Inferior parietal cortex (tissue), 1 donor: ENCODE measurements around the gene FGF8.

Experiments
- DNase-seq: peaks from one replicate; pipeline ENCODE4 v3.0.0-alpha.2; 2016; ENCODE audit errors: extremely low spot score

Gene FGF8

DNA sequence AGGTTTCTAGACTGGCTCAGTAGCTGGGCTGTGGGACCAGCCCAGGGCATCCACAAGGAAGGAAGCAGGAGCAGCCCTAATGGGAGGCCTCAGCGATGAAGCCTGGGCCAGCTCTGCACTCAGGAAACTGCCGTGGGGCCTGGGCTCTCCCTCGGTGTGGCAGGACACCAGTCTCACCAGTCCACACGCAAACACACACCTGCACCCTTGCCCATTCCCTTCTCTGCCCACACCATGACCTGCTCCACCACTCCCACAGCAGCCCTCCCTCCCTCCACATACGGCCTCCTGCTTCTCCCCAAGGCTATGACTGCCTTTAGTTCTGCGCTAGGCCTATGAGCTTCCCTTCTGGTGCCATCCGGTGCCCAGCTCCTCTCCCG, 7.1 kb downstream of the FGF8 start:
- DNase-seq, result no peak

DNA sequence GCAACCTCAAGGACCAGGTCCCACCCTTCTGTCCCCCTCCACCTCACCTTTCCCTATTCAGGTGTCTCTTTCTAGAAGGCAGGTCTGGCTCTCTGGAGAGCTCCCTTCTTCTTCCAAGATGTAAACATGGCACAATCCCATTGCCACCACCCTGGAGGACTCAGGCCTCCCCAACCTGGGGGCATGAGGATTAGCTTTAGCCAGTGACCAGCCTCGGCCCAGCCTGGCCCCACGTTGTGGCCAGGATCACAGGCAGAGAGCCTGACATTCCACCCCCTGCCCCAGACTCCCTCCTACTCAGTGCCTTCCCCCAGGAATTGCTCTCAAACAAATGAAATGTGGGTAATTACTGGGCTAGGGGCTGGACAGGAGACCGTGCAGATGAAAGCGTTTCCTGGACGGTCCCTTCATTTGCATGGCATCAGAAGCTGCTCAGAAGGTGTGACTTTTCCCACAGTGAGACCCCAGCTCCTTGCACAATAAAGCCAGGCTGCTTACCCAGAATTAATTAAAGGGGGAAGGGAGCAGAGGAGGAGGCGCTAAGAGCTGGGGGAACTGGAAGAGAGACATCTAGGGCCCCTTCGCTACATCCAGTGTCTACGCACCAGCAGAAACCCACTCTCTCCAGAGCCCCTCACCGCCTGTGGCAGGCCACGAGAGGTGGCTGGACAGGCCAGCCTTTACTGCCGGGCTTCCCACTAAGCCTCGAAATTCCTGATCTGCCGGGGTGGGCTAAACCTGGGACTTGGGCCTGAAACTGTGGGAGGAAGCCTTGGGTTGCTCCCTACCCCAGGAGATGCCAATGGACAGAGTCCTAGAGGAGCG, 7.7 kb downstream of the FGF8 start:
- no peak for DNase-seq

GRCh38 chr10:101767600-101767945, 8.3 kb downstream of the FGF8 start:
- no peak for DNase-seq

- DNase-seq, result no peak
These were observed 8.9 kb downstream of the FGF8 start for GRCh38 chr10:101766753-101767599.

DNA sequence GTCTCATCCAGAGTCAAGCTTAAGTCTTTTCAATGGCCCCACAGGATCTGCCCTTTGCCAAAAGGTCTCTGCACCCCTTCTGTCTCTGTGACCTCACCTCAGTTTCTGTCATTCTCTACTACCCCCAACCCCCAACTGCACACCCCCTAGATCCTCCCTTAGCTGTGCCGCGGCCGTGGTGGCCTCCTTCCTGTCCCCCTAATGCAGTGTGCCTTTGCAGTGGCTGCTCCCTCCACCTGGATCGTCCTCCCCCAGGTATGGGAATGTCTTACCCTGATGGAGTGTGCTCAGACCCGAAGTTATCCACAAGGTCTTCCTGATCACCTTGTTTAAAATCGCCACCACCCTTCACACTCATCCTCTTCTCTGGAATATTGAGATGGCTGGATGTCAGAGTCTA, 9.6 kb downstream of the FGF8 start:
- DNase-seq, result no peak

DNA sequence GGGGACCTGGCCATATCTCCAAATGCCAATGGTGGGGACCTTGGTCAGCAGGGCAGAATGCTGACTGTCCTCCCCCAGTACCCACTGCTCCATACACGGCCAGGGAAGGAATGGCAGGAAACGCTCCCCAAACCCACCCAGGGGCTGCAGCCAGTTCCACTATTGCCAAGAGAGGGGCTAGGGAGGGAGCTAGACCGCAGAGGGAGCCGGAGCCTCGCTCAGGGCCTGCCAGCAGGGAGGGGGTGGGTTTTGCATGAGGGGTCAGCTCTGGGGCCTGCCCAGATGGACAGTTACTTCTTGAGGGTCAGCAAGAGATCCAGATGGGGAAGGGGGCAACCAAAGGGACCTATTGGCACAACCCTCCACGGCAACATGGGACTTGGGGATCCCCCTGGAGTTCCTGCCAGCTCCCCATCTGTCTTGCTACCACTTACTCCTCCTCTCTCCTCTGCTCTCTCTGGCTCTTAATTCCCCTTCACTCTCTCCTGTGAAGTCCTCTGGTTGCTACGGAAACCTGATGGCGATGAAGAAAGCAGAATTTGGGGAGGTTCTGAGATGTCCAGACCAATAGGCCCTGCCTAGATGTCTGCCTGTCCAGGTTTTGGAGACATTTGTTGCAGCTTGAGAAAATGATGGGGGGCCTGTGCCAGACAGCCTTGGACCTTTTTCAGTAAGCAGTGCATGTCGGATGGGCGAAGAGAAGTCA, 12.6 kb downstream of the FGF8 start:
- no peak for DNase-seq

DNA sequence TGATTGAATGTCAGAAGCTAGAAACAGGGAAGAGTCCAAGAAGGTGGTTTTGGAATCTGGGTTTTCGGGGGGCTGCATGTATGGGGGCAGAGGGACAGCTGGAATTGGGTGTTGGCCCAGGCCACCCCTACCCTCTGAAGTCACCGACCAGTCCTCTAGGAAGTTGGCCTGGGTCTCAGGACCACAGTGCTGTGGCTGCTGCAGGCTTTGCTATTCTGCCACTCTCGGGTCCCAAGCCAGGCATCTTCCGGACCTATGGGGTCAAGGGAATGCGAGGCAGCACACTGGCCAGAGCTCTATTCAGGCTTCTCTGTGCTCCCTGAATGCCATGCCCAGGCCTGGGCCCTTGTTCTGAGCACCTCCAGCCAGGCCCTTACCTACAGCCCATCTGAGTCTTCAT, 13.2 kb downstream of the FGF8 start:
- DNase-seq, result no peak

- no peak for DNase-seq
These were observed 14.7 kb downstream of the FGF8 start for GRCh38 chr10:101761226-101761625.

DNA sequence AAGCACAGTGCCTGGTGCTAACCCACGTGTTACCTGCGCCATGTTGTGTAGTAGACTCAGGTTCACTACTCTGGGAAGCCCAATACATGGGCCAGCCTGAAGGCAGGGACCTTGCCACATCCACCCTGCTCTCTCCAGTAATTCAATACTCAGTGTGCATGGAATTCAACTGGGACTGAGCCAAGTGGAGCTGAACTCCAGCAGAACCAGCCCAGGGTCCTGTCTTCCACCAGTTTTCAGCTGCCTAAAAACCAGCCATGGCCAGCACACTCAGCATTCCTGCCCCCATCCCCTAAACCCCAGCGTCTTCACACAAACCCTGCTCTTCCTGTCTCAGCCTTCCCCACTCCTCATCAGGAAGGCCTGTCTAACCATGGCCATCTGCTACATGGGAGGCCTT, 15.4 kb downstream of the FGF8 start:
- no peak for DNase-seq

DNA sequence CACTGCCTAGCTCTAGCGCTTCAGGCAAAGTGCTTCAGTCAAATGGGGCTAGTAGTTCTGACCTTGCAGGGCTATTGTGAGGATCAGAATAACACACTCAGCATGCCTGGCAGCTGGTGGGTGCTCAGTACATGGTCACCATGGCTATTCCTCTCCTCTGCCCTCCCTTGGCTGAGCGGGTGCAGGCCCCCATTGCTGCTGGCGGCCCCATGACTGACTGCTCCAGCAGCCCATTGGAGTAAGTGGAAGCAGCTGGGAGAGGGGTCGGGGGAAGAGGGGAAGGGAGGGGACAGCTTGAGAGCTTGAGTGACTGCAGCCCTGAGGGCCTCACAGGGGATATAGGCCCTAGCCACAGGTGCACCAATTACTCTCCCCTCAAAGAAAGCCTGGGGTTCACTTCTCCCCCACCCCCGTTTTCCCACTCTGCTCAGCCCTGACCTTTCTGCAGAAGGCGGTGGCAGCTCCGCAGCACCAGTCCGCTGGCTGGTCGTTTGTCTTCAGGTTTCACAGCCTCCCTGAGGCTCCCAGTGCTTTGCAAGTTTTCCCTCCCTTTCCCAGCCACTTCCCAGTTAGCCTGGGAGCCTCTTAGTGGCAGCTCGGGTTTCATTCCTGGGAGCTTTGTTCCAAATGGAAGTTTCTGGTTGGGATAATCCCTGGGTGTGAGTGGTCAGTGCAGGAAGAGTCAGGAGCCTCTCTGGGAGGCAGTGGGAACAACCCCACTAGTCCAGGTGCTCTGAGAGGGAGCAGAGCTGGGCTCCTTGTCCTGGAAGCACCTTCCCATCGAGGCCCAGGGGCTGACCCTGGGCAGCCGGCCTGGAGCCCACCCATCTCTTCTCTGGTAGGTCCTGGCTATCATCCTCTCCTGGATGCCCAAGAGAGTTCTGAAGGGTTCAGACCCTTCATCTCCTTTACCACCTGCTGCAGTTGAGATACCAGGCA, 16.3 kb downstream of the FGF8 start:
- DNase-seq, result no peak

DNA sequence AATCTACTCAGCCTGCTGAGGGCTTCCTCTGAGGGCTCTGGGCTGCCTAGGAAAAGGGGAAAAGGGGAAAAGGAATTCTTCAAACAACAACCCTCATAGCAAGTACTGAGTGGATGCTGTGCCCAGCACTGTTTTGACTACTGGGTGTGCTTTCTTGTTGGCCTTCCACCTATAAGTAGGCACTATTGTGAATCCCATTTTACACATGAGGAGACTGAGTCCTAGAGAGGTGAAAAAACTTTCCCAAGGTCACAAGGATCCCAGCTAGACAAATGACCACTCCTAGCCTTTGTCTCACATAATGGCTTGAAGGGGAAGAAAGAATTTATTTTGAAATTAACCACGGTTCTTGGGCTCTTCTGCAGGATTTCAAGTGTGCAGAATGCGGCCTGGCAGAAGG, 17.1 kb downstream of the FGF8 start:
- DNase-seq, result no peak

DNA sequence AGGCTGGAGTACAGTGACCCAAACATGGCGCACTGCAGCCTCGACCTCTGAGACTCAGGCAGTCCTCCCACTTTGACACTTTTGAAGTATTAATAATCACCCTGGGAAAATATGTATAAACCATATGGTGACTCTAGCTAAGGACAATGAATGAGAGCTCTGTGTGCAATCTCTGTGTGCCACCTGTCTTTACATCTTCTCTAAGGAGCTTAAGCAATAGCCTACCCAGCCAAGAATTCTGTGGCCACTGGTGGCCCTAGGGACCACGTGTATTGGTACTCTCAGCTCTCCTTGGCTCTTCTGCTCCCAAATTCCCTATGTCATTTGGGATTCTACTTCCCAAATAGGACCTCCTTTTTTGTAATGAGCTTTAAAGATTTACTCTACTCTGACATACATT, 23.7 kb downstream of the FGF8 start:
- no peak for DNase-seq

DNA sequence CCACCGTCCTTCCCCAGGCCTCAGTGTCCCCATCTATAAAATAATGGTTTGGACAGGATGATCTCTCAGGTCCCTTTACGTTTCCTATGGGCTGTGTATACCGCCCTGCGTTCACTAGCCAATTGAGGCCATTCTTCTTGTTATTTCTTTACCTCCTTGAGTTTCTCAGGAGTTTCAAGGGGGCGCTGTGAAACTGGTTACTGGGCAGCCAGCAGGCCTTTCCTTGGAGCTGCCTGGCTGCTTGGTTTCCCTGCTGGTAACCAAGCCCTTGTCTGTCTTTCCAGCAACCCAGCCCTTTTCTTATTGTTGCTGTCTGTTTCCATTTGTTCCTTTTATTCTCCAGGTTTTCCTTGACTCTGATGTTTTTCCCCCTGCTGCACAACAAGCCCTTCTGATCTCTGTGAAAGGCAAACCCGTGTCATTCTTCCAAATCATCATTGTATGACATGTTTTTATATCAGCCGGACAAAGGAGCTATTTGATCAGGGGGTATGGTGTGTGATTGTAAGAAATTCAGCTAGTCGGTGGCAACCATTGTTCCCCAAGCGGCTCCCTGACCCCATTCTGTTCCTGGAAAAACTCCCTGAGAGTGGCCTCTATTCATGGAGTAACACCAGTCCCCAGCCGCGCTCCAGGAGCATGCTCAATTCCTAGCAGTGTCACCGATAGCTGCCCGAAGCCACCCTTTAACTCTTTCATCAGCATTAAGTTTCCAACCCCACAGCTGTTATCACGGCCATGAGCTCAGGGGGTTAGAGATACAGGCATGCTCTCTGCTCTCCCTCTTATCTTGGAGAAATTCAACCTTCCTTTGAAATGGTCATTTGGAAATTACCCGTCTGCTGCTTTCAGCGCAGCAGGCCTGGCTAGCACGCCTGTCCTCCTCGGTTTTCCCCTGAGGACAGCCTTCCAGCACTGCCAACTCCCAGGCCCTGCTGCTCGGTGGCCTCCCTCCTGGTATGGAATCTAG, 26.6 kb downstream of the FGF8 start:
- no peak for DNase-seq

GRCh38 chr10:101748496-101748895, 27.4 kb downstream of the FGF8 start:
- no peak for DNase-seq

DNA sequence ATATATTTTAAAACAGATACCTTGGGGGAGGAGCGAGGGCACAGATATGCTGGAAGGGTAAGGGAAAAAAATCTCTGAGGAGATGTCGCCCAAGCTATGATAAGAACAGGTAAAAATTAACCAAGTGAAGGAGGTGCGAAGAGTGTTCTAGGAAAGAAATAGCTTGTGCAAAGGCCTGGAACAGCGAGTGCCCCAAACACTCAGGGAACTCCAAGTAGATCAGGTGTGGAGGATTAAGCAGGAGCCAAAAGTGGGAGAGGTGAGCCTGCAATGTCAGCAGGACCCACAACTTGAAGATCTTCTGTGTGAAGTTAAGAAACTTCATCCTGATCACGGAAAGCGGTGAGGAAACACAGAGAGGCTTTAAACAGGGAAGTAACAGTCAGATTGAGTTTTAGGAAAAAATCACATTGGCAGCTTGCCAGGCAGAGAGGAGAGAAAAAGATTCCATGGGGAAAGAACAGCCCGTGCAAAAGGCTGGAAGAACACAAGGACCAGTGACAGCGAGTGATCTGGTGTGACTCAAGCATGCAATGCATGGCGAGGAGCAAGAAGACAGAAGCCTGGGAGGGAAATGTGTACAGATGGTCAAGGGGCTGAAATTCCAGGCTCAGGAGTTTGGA, 30.7 kb downstream of the FGF8 start:
- no peak for DNase-seq

GRCh38 chr10:101744267-101744666, 31.6 kb downstream of the FGF8 start:
- DNase-seq, result no peak

- DNase-seq, result no peak
These were observed 34.0 kb downstream of the FGF8 start for GRCh38 chr10:101741938-101742337.

GRCh38 chr10:101736666-101737065, 39.2 kb downstream of the FGF8 start:
- no peak for DNase-seq

DNA sequence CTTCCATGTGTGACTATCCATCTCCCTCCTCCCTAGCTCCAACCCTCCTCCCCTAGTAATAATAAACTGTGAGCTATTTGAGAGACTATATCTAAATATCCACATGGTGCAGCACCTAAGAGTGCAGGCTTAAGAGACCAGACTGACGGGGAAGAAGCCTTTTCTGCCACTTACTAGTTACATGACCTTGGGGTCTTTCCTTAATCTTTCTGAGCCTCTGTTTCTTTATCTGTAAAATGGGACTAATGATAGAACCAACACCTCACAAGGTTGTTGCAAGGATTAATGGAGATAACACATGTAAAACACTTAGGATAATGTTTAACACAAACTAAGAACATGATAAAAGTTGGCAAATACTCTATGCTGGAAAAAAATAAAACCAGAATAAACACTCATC, 43.8 kb downstream of the FGF8 start:
- DNase-seq, result no peak

DNA sequence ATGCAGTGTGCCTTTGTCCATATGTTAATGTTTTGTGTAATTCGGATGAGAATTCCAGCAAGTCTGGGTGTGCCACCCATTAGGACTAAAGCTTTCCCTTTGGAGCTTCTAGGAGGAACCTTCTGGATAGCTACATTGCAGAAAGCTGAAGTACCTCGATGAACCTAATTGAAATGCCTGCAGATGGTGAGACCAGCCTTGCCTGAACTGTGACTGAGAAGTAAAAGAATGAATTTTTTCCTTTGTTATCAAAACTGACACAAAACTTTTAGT, 49.9 kb downstream of the FGF8 start:
- DNase-seq, result no peak
